Gastroesophageal sphincter (tissue), 3 donors: ENCODE measurements around the gene MAZ.

Experiments used
- CTCF ChIP-seq, 4 experiments: fragments of 200-600 bp in 2 of 4; fragments of 450-650 bp in 2 of 4; sonication (generic) in 1 of 4; IDR thresholded peaks; one replicate each; pipeline ENCODE4 v1.5.1; 2017 to 2019; ENCODE audit warnings: antibody characterized with exemption in 4 of 4, mild to moderate bottlenecking in 2 of 4, moderate library complexity in 2 of 4
- EP300 ChIP-seq: sonication (generic); formaldehyde crosslinking; IDR thresholded peaks from one replicate; pipeline ENCODE4 v1.6.1; 2017; ENCODE audit warnings: antibody characterized with exemption, mild to moderate bottlenecking
- POLR2A ChIP-seq, 2 donors: fragments of 450-650 bp; IDR thresholded peaks; one replicate each; pipeline ENCODE4 v1.6.1; 2017; ENCODE audit warnings: antibody characterized with exemption in 2 of 2, mild to moderate bottlenecking in 2 of 2, moderate library complexity in 1 of 2
- POLR2AphosphoS5 ChIP-seq: sonication (generic); formaldehyde crosslinking; IDR thresholded peaks from one replicate; pipeline ENCODE4 v1.6.1; 2017; ENCODE audit warnings: antibody characterized with exemption

- TF ChIP-seq CTCF (IDR thresholded peaks at IDR 0.05) (no peak), POLR2A (IDR thresholded peaks at IDR 0.05) (no peak), EP300 (no peak), POLR2AphosphoS5 (no peak)
Observed at GRCh38 chr16:29837841-29838240, 31.5 kb downstream of the MAZ start.
